RPMI7951 (cell line): ENCODE measurements around the gene PLEKHM2. TPM values are rescaled to one million over a fixed set of nuclear protein-coding genes. Genes with fewer than 3 reads are reported as not detected.
A peak's percentile ranks its signal among the peaks of the same experiment; 100 is the strongest.
"Not testable (repeated sequence)": the region's sequence is repeated elsewhere in the genome, so short reads cannot be mapped to it uniquely, and the experiment has no call there.

Experiments used
- DNase-seq: peaks from one replicate; pipeline ENCODE4 v3.0.0-alpha.2; 2012; ENCODE audit warnings: low read depth
- total RNA-seq: library from RNA; depleted of rRNA; stranded (reverse); fragments of >200 nt; shearing (Covaris generic); gene quantifications from 2 replicates; pipeline ENCODE4 v1.2.3, GENCODE V29; 2014

Gene PLEKHM2
- total RNA-seq, 1 experiment from 2014 or later = 24.3 TPM

DNA sequence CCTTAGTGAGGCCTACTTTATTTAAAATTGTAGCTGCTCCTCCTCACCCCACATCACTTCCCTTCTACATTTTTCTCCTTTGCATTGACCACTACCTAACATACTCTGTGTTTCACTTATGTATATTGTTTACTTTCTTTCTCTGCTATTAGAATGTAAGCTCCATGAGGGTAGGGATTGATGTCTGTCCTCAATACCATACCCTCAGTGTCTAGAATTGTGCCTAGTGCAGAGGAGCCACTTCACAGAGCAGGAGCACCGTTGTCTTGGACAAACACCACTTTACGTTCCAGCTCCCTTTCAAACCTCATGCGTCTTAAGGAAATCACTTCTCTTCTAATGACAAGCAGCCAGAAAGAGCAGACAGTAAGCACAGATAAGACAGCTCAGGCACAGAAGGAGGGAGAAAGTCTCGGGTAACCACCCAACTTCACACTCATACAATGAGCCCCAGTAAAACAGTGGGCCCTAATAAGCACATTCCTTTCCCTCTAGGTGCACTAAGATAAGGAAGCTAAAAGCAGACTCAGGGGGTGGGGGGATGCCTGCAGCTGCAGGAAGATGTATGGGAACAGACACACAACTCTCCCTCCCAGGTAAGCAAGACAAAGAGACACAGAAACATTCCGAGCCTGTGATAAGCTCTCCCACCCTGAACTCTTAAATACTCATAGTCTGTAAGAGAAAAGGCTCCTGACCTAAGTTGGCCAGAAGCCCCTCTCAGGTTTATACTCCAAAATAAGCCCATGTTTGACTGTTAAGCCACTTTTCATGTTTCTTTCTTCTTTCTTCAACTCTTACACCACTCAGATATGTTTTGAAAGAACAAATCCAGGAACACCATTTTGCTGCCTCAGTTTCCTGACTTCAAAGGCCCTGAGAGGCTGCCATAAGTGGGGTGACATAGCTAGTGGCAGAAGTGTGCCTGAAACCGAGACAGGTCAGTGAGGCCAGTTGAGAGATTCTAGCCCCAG is 7.1 kb upstream of the PLEKHM2 start:
- no peak for DNase-seq

GRCh38 chr1:15678578-15678977 is 5.5 kb upstream of the PLEKHM2 start:
- peak; percentile 79 for DNase-seq

DNA sequence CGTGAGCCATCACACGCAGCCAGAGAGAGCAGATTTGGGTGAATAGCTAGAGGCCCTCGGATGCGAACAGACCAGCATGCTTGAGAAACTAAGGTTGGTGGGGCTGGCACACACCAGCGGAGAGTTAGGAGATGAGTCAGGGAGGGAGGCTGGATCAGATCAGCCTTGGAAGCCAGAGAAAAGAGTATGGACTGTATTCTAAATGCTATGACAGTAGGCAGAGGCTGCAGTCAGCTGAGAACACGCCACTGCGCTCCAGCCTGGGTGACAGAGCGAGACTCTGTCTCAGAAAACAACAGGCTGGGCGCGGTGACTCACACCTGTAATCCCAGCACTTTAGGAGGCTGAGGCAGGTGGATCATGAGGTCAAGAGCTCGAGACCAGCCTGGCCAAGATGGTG is 4.0 kb upstream of the PLEKHM2 start:
- DNase-seq = peak; percentile 93

- DNase-seq = peak; percentile 93
These were observed 3.4 kb upstream of the PLEKHM2 start for GRCh38 chr1:15680561-15681348.

GRCh38 chr1:15681349-15682292 is 2.5 kb upstream of the PLEKHM2 start:
- DNase-seq = peak; percentile 70

GRCh38 chr1:15682936-15683341 is 1.2 kb upstream of the PLEKHM2 start:
- no peak for DNase-seq

DNA sequence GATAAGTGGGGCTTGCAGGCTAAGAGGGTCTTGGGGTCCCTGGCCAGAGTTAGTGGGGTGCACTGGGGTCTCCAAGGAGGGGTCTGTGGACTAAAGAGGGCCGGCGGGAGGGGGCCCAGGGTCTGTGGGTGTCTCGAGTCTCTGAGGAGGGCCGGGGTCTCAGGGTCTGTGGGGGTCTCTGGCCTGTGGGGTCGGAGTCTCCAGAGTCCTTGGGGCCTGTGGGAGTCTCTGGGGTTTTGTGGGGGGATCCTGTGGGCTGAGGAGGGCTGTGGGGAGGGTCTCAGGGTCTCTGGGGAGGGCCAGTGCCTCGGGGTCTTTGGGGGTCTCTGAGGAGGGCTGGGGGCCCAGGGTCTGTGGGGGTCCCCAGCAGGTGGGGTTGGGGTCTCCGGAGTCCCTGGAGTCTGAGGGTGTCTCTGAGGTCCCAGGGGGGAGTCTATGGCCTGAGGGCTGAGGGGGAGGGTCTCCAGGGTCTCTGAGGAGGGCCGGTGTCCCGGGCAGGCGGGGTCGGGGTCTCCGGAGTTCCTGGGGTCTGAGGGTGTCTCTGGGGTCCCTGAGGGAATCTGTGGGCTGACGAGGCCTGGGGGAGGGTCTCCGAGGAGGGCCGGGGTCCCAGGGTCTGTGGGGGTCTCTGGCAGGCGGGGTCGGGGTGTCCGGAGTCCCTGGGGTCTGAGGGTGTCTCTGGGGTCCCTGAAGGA is 628 bp upstream of the PLEKHM2 start:
- no peak for DNase-seq

GRCh38 chr1:15684468-15685291 is 560 bp downstream of the PLEKHM2 start:
- peak; percentile 26 for DNase-seq

DNA sequence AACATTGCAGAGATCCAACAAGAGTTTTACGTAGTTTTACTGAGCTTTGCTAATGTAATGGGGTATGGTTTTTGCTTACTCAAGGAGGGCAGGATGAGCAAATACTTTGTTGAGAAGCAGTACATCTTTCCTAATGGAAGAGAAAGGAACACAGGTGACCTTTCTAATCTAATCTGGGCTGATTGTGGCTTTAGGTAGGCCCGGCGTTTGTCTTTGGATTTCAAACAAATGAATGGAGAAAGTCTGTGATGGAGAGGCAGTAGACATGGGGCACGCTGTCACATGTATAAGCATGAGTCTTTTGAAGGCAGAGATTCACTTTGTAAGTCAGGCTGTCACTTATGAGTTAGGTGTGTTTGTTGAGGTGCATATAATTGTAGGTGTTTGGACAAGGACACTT is 1.7 kb downstream of the PLEKHM2 start:
- no peak for DNase-seq

DNA sequence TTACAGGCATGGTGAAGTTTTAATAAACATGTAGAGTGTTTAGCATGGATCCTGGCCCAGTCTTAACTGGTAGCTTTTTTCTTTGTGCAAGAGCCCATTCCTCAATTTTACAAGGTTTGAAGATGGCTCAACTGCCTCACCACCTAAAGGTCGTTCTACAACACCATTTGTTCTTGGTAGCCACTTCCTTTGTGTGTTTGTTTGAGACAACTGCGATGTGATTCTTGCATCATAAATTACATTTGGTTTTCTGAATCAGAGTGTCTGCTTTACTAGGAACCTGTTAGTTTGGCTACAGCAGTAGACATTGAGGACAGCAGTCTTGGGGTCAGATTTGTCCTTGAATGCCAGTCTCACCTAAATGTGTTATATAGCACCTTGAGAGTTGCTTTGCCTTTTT is 3.3 kb downstream of the PLEKHM2 start:
- no peak for DNase-seq

- DNase-seq = no peak
These were observed 6.2 kb downstream of the PLEKHM2 start for GRCh38 chr1:15690317-15690716.

GRCh38 chr1:15691434-15692032 is 7.4 kb downstream of the PLEKHM2 start:
- no peak for DNase-seq

DNA sequence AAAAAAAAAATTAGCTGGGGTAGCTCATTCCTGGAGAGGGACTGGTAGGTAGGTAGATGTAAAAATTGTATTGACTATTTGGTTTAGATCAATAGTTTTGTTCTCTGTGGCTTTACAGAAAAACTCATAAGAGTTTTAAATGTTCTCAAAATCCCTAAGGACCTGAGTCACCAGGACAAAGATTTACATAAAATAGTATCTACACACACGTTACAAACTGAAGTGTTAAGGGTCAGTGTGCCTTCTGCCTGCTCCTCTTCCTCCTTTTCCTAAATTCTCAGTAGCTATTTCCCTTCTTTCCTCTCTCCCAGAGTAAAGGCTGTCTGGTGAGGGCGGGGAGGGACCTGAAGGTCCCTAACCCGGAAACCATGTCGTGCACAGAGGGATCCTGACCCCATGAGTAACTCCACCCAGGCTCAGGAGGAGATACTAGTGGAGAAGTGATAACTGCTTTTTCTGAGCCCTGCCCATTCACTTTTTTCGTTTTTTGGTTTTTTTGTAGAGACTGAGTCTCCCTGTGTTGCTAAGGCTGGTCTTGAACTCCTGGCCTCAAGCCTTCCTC is 8.1 kb downstream of the PLEKHM2 start:
- DNase-seq = no peak

GRCh38 chr1:15693371-15693770 is 9.3 kb downstream of the PLEKHM2 start:
- DNase-seq = no peak

- DNase-seq = no peak
These were observed 12.9 kb downstream of the PLEKHM2 start for GRCh38 chr1:15696956-15697521.

GRCh38 chr1:15698201-15698600 is 14.1 kb downstream of the PLEKHM2 start:
- DNase-seq = no peak

DNA sequence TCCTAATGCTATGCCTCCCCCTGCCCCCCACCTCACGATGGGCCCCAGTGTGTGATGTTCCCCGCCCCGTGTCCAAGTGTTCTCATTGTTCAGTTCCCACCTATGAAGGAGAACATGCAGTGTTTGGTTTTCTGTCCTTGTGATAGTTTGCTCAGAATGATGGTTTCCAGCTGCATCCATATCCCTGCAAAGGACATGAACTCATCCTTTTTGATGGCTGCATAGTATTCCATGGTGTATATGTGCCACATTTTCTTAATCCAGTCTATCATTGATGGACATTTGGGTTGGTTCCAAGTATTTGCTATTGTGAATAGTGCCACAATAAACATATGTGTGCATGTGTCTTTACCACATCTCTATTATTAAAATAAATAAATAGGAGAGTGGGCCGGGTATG is 15.2 kb downstream of the PLEKHM2 start:
- DNase-seq = not testable (repeated sequence)

GRCh38 chr1:15700508-15700907 is 16.4 kb downstream of the PLEKHM2 start:
- DNase-seq = no peak

DNA sequence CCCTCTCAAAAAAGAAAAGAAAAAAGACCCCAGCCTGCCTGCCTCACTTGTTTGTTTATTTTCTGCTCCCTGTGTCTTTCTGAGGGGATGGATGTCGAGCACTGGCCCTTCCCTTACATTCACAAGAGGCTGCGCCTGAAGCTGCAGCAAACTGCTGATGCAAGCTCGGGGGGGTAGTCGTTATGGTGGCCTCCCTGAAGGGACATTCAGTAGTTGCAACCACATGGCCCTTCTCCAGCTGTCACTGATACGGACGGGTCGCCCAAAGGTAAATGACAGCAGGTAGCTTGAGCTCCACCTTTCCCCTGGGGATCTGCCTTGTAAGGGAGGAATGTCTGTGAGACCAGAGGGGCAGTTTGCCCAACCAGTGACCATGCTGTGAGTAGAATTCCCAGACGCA is 17.7 kb downstream of the PLEKHM2 start:
- no peak for DNase-seq
